Fibroblast of skin of scalp (primary cell): ENCODE measurements around the gene EML6.
A peak's percentile ranks its signal among the peaks of the same experiment; 100 is the strongest.

ENCODE experiments used
- DNase-seq: peaks from one replicate; pipeline ENCODE4 v3.0.0-alpha.2; 2013

The EML6 gene

DNA sequence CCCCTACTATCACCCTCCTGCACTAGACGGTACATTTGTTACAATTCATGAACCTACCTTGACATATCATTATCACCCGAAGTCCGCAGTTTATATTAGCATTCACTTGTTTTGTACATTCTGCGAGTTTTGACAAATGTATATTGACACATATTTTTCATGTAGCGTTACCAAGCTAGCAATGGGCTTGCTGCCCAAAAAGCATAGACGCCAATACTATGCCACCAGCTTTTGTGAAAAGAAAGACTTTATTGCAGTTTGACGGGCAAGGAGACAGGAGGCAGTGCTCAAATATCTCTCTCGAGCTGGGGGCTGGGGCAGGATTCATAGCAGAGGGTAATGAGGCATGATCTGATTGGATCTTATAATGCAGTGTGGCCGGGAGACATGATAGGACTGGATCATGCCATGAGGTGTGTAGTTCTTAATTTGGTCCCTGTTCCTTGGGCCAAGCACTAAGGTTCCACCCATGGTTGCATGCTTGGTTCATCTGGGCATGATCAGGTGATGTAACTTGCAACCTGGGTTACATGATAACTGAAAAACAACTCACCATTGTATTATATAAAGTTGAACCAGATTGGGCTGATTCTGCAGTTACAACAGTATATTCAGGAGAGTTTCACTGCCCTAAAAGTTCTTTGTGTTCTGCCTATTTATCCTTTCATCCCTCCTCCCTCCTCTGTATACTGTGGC, 164.5 kb downstream of the EML6 start:
- no peak for DNase-seq

DNA sequence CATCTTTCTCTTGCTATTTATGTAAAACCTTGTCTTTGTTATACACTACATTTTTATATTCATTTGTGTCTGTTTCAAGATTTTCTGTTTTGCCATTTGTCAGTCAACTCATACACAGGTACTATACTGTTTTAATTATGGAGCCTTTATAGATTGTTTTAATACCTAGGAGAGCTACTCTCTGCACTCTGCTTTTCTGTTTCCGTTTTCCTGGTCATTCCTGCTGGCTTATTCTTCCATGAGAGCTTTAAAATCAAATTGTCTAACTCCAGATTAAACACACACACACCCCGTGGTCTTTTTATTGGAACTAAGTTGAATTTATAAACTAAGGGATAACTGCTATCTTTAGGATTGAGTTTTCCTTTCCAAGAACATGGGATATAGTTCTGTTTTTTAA, 165.6 kb downstream of the EML6 start:
- no peak for DNase-seq

DNA sequence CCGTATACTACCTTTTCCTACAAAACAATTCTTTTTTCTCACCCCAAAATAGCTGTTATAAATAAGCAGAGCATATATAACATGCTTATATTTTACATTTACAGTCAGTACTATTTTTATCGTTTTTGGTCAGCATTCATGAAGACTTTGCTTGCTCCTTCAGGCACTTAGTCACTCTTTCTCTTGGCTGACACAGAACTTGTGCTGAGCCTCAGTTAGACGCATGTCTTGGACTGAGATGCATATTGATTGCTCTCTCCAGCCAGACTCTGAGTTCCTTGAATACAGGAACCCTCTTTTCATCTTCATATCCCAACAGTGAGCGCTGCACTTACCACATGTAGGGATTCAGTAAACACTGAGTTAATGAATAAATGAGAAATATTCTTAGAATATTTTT, 168.4 kb downstream of the EML6 start:
- DNase-seq = no peak

DNA sequence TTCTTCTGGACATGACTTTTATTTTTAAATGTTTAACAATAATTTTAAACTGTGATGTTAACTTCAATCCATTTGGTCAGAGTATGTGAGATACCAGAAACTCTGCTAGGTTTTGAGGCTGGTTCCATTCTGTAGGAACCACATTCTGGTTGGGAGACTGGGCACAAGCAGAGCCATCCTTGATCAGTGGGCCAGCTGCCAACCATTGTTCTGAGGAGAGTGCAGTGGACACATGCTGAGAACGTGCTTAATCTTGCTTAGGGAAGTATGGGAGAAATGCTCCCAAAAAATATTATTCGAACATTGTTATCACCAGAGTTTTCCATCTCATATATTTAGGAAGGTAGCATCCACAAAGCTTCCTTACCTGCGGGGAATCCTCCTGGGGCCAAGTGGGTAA, 171.0 kb downstream of the EML6 start:
- no peak for DNase-seq

DNA sequence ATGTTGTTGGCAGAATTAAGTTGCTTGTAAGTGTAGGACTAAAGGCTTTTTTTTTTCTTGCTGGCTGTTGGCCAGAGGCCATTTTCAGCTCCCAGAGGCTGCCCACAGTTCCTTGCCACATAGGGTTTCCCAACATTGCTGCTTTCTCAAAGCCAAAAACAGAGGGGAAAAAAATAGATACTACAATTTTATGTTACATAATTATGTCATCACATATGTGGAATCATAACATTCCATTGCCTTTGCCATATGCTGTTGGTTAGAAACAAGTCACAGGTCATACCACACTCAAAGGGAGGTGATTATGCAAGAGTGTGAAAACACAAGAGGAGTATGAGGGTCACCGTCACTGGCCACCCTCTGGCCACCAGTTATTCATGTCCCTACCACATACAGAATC, 172.3 kb downstream of the EML6 start:
- peak; percentile 54 for DNase-seq

DNA sequence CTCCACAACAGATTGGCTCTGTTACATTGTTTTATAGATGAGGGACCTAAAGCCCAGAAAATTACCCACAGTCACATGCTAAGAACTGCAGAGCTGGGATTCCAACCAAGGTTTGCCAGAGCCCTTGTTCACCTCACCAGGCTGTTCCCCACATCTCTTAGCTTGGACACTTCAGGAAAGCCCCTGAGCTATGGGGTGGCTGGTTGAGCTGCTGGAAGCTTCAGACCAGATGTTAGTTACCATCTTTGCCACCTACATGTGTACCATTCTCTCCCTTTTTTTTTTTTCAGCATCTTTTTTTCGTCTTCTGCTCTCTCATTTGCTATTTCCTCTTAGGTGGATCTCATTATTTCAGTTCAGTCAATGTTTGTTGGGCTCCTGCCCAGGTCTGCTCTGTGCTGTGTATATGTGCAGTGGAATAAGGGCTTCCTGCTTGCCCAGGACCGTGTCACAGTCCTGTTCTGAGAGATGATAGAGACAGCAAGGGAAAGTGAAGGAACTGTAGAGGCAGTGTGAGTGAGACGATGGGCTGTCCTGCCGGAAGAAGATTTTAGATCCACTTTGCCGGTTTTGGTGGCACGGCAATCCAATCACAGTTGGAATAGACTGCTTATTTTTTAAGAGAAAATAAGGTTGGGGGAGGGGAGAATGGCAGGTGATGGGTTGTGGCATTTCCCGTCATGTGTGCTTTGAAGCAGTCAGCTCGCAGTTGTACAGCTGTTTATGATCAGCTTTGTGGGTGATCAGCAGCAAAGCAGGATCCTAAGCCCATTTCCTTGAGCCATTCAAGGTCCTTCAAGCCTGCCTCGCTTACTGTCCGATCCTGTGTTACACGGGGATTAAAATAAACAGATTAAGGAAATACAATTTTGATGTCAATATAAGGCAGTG, 174.2 kb downstream of the EML6 start:
- no peak for DNase-seq

DNA sequence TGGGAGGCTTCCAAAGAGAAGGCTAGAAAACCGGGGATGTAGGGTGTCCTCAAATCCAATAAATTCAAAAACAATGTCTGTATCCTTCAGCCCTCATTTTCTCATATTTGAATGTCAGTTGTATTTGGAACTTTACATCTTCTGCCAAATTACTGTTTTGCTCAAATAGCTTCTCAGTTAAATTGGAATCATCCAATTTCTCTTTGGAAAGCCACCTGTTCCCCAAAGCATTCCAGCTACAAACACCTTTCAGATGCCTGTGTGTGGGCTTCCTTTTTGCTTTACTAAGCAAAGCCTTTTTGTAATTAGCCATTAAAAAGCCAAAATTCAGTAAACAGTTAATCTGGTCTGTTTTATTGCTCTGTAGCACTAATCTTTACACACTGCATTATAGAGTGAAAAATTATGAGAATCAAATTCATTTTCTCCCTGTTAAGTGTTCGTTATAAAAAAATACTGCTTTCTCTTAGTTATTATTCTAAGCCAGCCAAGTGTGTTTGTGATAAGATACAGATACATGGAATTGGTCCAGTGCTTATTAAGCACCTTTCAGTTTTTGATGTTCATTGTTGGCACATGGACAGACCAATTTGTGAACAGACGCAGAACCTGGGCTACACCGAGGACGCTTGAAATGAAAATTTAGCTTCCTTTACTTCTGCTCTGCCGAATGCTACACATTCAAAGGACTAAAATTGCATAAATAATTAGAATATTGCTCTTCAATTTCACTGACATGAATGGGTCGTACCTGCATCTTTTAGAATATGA, 175.2 kb downstream of the EML6 start:
- DNase-seq = no peak

DNA sequence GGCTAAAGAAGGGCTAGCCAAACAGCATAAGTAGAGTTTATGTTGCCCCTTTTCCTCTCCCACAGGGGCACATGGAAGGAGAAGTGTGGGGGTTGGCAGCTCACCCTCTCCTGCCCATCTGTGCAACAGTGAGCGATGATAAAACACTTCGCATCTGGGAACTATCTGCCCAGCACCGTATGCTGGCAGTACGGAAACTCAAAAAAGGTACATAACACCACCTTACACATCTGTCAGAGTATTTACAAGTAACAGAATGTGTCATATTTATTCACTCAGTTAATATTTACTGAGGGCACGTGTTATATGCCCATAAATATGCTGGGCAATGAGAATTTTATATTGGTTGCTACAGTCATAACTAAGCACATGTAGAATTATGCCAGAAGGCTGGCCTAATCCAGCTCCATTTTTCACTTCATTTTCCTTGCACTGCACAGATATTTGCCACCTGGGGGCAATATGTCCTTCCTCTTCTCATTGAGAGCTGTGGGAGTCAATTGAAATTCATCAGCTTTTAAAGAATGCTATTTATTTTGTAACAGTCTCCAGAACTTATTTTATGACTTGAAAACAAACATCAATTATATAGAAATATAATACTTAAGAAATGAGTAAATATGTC, 176.2 kb downstream of the EML6 start:
- DNase-seq = peak; percentile 78

DNA sequence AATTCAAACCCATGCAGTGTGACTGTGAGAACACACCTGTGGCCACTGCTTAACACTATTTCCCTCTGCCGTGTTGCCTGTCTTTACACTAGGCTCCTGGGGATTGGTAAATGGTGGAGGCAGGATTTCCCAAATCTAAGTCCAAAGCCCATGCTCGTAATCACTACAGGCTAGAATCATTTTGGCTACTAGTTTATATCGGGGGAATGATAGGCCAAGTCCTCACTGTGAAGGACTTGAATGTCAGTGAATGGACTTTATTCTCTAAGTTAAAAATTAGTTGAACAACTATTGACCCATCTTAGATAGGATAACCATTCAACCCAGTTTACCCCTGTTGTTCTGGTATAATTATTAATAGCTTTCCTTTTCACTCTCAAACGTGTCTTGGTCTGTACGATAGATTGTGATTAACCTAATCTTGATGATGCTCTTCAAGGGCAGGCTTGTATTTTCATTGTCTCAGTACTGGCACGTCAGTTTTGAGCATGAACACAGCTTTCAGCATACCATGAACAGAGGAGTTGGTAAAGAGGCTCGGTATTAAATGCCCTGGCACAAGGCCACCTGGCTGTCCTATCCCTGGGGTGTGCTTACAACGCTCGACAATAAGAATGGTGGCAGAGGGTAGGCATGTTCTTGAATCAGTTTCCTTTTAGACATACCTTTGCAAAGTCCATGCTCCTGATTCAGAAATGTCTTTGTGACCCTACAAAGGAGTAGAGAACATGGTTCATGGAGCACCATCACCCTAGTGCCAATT, 177.9 kb downstream of the EML6 start:
- no peak for DNase-seq

DNA sequence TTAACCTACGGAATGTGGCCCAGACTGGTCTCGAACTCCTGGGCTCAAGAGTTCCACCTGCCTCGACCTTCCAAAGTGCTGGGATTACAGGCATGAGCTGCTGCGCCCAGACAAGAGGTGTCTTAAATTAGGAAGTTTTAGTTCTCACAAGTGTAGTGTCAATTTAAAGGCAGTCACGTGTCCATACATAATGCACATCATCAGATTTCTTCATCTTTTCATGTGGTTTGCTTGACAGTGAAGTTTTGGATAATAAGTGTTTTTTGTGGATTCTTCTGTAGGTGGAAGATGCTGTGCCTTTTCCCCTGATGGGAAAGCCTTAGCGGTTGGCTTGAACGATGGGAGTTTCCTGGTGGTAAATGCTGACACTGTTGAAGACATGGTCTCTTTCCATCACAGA, 179.3 kb downstream of the EML6 start:
- no peak for DNase-seq

DNA sequence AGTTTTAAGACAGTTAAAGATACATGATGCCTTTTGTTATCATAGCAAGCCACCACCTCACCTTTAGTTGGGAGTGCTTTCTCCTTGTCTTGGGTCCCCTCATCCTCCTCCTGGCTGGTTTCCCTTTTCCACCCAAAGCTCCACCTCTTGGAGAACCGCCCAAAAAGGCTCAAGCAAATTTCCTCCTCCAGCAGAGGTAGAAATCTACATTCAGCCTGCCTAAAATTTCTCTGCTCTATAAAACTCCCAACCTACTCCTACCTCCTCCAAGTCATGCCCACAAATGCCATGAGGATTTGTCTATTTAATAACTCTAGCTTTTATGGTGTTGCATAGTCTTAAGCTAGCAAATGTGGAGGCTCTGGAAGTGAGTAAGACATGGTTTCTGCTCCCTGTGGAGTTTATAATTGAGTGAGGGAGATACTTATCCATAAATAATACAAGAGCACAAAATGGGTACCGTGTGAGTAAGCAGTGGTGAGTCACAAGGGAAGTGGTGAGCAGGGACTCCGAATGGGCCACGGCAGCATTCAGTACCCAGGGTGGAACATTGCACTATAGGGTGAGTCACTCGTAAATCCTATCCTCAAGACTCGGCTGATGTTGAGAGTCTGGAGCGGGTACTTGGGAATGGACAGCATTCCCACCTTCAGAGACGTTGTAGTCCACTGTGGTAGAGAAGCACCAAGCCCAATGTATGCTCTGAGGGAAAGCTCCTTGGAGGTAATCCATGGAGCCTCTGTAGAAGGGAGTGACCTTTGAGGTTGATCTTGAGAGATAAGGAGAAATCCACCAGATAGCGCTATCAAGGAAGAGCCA, 180.5 kb downstream of the EML6 start:
- DNase-seq = peak; percentile 99

DNA sequence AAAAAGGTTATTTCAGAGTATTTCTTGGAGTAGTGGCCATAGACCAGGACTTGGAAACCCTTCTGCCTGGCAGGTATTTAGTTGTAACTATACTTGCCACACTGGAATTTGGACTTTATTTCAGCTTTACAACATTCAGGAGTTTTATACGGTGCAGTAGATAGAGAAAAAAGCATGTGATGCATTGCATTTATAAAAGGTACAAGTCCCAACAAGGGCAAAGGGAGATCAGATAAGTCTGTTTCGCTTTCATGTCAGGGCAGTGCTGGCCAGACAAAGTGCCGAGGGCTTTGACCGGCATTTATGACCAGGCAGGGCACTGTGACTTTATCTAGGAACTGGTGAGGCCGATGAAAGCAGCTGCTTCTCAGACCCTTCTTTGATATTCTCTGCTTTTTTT, 181.4 kb downstream of the EML6 start:
- no peak for DNase-seq

DNA sequence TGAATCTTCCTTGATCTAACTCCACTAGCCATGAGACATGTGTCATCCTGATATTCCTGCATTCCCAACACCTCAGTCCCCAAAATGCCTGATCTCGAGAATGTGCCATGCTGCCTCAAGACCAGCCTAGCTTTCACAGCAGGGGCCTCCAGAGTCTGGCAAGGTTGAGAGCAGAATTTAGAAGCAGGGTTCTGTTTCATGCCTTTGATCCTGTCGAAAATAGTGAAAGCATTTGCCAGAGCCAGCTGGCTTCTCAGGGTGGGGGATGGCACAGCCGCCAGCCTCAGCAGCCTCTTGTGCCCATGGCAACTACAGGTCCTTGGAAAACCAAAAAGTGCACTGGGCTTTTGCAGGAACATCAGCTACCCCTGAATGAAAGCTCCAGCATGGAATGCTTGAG, 183.3 kb downstream of the EML6 start:
- DNase-seq = no peak

DNA sequence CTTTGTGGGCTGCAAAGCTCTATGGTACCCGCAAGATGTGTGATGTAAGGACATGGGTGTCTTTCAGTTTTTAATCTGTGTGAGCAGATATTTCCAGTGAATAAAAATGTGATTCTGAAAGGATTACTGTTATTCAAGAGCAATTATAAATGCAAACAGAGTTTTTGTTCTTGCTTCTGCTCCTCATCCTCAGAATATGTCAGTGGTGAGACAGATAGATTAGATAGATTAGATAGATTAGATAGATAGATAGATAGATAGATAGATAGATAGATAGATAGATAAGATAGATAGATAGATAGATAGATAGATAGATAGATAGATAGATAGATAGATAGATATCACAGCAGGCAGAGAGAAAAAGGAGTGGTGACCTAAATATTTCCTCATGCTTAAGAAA, 184.2 kb downstream of the EML6 start:
- DNase-seq = no peak

DNA sequence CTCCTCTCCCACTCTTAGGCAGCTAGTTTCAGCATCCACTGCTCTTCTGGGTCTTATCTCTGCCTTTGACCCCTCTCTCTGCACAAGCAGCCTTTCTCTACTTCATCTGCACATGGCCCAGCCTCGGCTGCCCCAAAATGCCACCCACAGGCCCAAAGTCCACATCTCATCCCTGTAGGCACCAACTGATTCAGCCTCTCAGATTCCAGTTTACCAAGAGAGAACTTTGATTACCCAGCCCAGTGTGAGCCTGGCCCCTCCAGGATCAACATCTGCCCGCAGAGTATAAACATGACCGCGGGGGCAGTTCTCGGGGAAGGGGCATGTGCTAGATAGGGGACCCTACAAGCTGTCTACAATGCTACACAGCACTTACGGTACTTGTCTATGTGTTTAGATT, 185.1 kb downstream of the EML6 start:
- DNase-seq = no peak

DNA sequence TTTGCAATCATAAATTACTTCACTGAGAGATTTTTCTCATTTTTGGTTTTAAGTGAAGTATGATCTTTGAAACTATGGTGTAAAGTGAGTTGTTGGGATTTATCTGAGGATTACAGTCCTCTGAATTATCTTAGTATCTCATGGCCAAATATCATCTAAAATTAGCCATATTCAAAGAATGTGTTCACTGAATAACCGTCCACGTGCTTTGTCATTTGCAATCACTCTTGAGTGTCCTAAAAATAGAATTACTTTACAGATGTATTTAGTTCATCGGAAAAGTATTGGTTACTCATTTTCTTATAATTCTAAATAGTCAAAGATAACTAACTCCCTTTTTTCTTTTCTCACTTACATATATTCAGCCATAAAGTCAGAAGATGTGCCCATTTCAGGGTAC, 185.5 kb downstream of the EML6 start:
- peak; percentile 60 for DNase-seq

DNA sequence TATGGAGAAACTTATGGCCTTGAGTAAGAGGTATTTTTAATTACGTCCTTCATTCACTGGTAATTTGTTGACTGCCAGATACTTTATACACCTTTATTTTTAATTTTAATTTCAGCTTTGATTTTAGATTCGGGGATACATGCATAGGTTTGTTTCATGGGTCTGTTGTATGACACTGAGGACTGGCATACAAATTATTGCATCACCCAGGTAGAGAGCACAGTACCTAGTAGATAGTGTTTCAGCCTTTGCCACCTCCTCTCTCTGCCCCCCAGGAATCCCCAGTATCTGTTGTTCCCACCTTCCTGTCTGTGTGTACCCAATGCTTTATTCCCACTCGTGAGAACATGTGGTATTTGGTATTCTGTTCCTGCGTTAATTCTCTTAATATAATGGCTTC, 188.8 kb downstream of the EML6 start:
- DNase-seq = no peak

DNA sequence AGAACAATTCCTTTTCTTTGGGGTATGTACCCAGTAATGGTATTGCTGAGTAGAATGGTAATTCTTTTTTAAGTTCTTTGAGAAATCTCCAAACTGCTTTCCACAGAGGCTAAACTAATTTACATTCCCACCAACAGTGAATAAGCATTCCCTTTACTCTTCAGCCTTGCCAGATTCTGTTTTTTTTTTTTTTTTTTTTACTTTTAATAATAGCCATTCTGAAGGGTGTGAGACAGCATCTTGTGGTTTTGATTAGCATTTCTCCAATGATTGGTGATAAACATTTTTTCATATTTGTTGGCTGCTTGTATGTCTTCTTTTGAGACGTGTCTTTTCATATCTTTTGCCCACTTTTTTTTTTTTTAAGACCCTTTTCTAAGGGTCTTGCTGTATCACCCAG, 189.4 kb downstream of the EML6 start:
- no peak for DNase-seq

DNA sequence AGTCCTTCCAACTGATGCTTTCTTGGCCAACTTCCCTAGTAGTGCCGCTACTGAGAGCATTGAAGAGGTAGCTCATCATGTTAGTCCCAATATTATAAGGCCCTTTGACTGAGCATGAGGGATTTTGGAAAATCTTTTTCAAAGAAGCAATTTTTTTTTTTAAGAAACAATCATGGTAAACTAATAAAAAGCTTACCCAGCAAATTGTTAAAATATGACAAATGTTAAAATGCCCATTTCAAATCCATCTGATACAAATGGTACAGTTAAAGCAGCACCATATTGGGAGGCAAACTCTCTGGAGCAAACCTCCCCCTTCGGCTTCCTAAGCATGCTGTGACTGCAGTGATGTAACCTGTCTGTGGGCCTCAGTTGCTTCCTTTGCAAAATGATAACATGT, 191.2 kb downstream of the EML6 start:
- no peak for DNase-seq

DNA sequence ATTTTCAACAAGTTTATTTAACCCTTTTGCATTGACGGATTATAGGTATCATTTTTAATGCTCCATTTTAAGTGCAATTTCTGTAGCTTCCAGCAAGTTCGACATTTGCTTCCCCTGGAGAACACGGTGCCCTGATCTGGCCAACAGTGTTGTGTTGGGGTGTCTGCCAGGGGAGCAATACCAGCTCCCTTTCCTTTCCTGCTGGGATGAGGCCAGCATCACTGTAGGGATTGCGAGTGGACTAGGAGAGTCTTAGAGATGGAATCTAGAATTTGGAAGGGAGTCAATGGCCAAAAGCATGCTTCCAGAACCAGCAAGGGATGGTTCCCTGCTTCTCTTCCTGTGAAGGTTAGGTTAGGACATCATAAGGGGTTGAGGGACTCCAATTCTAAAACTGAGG, 191.6 kb downstream of the EML6 start:
- DNase-seq = no peak

DNA sequence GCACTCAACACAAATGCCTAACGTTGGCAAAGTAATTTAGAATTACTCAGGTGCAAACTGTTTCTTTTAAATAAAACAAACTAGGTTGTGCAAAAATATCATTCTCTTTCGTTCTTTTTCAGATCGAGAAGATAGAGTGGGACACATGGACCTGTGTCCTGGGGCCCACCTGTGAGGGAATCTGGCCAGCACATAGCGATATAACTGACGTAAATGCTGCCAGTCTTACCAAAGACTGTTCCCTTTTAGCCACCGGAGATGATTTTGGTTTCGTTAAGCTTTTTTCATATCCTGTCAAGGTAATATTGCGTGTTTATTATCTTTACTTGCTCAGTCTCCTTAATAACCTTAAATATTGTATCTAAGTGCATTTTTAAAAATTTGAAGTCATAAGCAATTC, 193.2 kb downstream of the EML6 start:
- no peak for DNase-seq
